ENCODE measurements around the gene EMX2.

DNA sequence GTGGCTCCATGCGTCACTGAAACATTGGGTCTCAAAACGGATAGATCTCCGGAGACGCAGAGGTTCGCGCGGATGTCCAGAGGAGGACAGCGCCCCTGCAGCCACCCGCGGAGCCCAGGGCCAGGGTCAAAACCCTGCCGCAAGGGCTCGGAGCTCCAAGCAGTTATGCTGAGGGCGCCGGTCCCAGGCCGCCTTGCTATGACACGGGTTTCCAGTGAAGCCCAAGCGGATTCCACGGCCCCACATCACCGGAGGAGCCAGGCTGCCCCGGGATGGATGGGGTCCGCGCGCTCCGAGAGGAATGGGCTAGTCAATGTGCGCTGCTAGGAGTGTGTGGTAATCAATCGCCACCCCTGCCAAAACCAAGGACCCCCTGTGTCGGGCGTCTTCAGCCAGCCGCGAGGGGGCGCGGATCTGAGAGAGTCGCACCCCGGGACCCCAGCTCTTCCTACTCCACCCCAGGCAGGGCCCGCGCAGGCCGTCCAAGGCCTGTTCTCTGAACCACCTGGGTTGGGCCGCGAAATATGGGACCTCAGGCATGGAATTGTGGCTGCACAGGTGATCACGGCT, 5.6 kb upstream of the EMX2 start:
- no peak for TF ChIP-seq ZNF619 (CRISPR knock-in tag; IDR thresholded peaks at IDR 0.05)
- TF ChIP-seq, protein P1, sequence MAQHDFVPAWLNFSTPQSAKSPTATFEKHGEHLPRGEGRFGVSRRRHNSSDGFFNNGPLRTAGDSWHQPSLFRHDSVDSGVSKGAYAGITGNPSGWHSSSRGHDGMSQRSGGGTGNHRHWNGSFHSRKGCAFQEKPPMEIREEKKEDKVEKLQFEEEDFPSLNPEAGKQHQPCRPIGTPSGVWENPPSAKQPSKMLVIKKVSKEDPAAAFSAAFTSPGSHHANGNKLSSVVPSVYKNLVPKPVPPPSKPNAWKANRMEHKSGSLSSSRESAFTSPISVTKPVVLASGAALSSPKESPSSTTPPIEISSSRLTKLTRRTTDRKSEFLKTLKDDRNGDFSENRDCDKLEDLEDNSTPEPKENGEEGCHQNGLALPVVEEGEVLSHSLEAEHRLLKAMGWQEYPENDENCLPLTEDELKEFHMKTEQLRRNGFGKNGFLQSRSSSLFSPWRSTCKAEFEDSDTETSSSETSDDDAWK (CRISPR knock-in tag; IDR thresholded peaks at IDR 0.05) = no peak
- TF ChIP-seq, protein P2, sequence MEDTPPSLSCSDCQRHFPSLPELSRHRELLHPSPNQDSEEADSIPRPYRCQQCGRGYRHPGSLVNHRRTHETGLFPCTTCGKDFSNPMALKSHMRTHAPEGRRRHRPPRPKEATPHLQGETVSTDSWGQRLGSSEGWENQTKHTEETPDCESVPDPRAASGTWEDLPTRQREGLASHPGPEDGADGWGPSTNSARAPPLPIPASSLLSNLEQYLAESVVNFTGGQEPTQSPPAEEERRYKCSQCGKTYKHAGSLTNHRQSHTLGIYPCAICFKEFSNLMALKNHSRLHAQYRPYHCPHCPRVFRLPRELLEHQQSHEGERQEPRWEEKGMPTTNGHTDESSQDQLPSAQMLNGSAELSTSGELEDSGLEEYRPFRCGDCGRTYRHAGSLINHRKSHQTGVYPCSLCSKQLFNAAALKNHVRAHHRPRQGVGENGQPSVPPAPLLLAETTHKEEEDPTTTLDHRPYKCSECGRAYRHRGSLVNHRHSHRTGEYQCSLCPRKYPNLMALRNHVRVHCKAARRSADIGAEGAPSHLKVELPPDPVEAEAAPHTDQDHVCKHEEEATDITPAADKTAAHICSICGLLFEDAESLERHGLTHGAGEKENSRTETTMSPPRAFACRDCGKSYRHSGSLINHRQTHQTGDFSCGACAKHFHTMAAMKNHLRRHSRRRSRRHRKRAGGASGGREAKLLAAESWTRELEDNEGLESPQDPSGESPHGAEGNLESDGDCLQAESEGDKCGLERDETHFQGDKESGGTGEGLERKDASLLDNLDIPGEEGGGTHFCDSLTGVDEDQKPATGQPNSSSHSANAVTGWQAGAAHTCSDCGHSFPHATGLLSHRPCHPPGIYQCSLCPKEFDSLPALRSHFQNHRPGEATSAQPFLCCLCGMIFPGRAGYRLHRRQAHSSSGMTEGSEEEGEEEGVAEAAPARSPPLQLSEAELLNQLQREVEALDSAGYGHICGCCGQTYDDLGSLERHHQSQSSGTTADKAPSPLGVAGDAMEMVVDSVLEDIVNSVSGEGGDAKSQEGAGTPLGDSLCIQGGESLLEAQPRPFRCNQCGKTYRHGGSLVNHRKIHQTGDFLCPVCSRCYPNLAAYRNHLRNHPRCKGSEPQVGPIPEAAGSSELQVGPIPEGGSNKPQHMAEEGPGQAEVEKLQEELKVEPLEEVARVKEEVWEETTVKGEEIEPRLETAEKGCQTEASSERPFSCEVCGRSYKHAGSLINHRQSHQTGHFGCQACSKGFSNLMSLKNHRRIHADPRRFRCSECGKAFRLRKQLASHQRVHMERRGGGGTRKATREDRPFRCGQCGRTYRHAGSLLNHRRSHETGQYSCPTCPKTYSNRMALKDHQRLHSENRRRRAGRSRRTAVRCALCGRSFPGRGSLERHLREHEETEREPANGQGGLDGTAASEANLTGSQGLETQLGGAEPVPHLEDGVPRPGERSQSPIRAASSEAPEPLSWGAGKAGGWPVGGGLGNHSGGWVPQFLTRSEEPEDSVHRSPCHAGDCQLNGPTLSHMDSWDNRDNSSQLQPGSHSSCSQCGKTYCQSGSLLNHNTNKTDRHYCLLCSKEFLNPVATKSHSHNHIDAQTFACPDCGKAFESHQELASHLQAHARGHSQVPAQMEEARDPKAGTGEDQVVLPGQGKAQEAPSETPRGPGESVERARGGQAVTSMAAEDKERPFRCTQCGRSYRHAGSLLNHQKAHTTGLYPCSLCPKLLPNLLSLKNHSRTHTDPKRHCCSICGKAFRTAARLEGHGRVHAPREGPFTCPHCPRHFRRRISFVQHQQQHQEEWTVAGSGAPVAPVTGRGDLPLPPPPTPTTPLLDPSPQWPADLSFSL (CRISPR knock-in tag; IDR thresholded peaks at IDR 0.05) = no peak
- TF ChIP-seq, protein P3, sequence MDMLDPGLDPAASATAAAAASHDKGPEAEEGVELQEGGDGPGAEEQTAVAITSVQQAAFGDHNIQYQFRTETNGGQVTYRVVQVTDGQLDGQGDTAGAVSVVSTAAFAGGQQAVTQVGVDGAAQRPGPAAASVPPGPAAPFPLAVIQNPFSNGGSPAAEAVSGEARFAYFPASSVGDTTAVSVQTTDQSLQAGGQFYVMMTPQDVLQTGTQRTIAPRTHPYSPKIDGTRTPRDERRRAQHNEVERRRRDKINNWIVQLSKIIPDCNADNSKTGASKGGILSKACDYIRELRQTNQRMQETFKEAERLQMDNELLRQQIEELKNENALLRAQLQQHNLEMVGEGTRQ (IDR thresholded peaks at IDR 0.05; ENCODE audit: low read depth, low read length) = no peak
- TF ChIP-seq, protein P3 (CRISPR knock-in tag; IDR thresholded peaks at IDR 0.05; ENCODE audit: borderline replicate concordance) = no peak
- TF ChIP-seq, protein P4, sequence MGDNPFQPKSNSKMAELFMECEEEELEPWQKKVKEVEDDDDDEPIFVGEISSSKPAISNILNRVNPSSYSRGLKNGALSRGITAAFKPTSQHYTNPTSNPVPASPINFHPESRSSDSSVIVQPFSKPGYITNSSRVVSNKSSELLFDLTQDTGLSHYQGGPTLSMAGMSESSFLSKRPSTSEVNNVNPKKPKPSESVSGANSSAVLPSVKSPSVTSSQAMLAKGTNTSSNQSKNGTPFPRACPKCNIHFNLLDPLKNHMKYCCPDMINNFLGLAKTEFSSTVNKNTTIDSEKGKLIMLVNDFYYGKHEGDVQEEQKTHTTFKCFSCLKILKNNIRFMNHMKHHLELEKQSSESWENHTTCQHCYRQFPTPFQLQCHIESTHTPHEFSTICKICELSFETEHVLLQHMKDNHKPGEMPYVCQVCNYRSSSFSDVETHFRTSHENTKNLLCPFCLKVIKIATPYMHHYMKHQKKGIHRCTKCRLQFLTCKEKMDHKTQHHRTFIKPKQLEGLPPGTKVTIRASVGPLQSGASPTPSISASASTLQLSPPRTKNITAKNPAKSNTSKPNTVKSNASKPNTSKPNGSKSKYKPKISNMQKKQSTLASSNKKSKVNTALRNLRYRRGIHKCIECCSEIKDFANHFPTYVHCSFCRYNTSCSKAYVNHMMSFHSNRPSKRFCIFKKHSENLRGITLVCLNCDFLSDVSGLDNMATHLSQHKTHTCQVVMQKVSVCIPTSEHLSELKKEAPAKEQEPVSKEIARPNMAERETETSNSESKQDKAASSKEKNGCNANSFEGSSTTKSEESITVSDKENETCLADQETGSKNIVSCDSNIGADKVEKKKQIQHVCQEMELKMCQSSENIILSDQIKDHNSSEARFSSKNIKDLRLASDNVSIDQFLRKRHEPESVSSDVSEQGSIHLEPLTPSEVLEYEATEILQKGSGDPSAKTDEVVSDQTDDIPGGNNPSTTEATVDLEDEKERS (CRISPR knock-in tag; IDR thresholded peaks at IDR 0.05) = no peak
- TF ChIP-seq ZNF431 (CRISPR knock-in tag; IDR thresholded peaks at IDR 0.05; ENCODE audit: borderline replicate concordance, low read depth) = no peak
- TF ChIP-seq, protein P5, sequence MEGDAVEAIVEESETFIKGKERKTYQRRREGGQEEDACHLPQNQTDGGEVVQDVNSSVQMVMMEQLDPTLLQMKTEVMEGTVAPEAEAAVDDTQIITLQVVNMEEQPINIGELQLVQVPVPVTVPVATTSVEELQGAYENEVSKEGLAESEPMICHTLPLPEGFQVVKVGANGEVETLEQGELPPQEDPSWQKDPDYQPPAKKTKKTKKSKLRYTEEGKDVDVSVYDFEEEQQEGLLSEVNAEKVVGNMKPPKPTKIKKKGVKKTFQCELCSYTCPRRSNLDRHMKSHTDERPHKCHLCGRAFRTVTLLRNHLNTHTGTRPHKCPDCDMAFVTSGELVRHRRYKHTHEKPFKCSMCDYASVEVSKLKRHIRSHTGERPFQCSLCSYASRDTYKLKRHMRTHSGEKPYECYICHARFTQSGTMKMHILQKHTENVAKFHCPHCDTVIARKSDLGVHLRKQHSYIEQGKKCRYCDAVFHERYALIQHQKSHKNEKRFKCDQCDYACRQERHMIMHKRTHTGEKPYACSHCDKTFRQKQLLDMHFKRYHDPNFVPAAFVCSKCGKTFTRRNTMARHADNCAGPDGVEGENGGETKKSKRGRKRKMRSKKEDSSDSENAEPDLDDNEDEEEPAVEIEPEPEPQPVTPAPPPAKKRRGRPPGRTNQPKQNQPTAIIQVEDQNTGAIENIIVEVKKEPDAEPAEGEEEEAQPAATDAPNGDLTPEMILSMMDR (CRISPR knock-in tag; IDR thresholded peaks at IDR 0.05) = no peak
- no peak for TF ChIP-seq GTF3A (CRISPR knock-in tag; conservative IDR thresholded peaks at IDR 0.05)
- TF ChIP-seq SUZ12 (IDR thresholded peaks at IDR 0.05; ENCODE audit: low read depth, low read length) = no peak
- no peak for TF ChIP-seq ZNF737 (CRISPR knock-in tag; IDR thresholded peaks at IDR 0.05; ENCODE audit: borderline replicate concordance)
- TF ChIP-seq SOX6 (IDR thresholded peaks at IDR 0.05) = no peak
- TF ChIP-seq SOX6 (CRISPR knock-in tag; IDR thresholded peaks at IDR 0.05) = no peak
